ENCODE data around the gene BANP. TPM values are rescaled to one million over a fixed set of nuclear protein-coding genes. Genes with fewer than 3 reads are reported as not detected.

Gene BANP
- total RNA-seq, 1 experiment from 2014 or later, result 49.6 TPM

DNA sequence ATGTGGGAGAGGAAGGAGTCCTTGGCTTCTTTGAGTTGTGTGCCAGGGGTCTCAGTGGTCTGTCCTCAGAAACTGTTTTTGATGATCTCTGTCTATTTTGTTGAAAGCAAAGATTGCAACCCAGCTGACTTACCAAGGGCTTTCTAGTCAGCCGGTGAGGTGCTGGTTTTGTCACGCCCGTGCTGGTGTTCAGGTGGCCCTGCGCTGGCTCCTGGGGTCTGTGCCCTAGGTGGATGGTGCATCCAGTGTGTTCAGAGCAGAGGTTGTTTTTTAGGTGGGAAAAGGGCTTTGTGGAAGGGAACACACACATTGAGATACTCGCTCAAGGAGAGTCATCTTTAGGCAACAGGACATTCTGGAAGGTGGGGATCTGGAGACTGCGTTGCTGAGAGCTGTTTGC lies 51.0 kb downstream of the BANP start:
- CTCF ChIA-PET, result interaction anchor here (0.7 kb wide), 1 partner anchor 1098 kb away, joined by 4 read pairs; no protein-coding TSS in a partner anchor
- BruUV-seq (replicated peaks), result no TSS peak
- no peaks in the 10 kb centered on the region for H3K9me3 Mint-ChIP-seq (ENCODE audit: low read depth, unreplicated experiment)

DNA sequence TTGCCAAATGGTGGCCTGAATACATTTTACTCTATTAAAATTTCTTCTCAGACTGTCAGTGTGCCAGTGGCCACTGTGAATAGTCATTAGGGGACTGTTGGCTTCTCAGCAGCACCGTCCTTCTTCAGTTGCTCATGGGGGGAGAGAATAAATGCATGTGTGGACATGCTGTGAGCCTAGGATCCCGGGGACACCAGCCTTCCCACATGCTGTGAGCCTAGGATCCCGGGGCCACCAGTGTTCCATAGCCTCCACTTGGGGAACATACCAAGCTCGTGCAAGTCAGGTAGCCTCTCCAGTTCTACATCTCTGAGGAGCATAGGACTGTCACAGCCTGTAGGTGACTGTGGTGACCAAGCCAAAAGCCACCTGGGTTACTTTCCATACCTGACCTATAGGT lies 51.5 kb downstream of the BANP start:
- no TSS peak for BruUV-seq (replicated peaks)
- DNase-seq, result no peak
- intact Hi-C loops (cut with micrococcal nuclease; ENCODE audit: unreplicated experiment), result no loop called here
- CTCF ChIA-PET, result no interaction called here
- Mint-ChIP-seq H3K4me1 (ENCODE audit: low read depth, unreplicated experiment) (no peaks in the 10 kb centered on the region), H3K27me3 (ENCODE audit: unreplicated experiment) (no peaks in the 10 kb centered on the region), H3K9me3 (ENCODE audit: low read depth, unreplicated experiment) (no peaks in the 10 kb centered on the region), H3K27ac (ENCODE audit: unreplicated experiment) (no peak overlapping the region), H3K36me3 (ENCODE audit: insufficient read depth, unreplicated experiment) (peaks cover 23% of the 10 kb centered on the region), H3K4me3 (ENCODE audit: low read depth, unreplicated experiment) (no peak overlapping the region)
- TF ChIP-seq, protein P1, sequence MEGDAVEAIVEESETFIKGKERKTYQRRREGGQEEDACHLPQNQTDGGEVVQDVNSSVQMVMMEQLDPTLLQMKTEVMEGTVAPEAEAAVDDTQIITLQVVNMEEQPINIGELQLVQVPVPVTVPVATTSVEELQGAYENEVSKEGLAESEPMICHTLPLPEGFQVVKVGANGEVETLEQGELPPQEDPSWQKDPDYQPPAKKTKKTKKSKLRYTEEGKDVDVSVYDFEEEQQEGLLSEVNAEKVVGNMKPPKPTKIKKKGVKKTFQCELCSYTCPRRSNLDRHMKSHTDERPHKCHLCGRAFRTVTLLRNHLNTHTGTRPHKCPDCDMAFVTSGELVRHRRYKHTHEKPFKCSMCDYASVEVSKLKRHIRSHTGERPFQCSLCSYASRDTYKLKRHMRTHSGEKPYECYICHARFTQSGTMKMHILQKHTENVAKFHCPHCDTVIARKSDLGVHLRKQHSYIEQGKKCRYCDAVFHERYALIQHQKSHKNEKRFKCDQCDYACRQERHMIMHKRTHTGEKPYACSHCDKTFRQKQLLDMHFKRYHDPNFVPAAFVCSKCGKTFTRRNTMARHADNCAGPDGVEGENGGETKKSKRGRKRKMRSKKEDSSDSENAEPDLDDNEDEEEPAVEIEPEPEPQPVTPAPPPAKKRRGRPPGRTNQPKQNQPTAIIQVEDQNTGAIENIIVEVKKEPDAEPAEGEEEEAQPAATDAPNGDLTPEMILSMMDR (IDR thresholded peaks at IDR 0.05; ENCODE audit: unreplicated experiment), result no peak

More for the DNA sequence above, 51.0 kb downstream of the BANP start:
- TF ChIP-seq, protein P1 (IDR thresholded peaks at IDR 0.05; ENCODE audit: unreplicated experiment), result no peak
- Mint-ChIP-seq H3K36me3 (ENCODE audit: insufficient read depth, unreplicated experiment) (peaks cover 20% of the 10 kb centered on the region), H3K27ac (ENCODE audit: unreplicated experiment) (no peak overlapping the region), H3K4me3 (ENCODE audit: low read depth, unreplicated experiment) (no peak overlapping the region), H3K4me1 (ENCODE audit: low read depth, unreplicated experiment) (no peaks in the 10 kb centered on the region), H3K27me3 (ENCODE audit: unreplicated experiment) (no peaks in the 10 kb centered on the region)
- DNase-seq, result no peak
- intact Hi-C loops (cut with micrococcal nuclease; ENCODE audit: unreplicated experiment), result no loop called here

DNA sequence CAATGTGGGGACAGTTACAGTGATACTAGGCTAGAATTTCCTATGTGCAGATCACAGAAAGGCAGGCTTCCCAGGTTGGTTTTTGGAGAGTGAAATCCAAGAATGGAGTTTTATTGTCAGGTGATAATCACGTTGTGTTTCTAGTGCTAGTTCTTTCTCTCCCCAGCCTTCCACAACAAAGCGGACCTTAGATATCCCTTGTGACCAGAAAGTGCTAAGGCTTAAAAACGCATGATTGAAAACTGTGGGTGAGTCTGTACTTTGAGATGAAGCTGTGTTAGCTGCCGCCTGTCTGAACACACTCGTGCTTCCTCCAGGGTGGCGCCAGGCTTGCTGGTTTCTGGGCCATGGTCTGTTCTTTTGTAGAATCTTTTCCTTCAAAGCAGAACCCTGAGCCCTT lies 52.1 kb downstream of the BANP start:
- H3K27ac Mint-ChIP-seq (ENCODE audit: unreplicated experiment), result no peak overlapping the region

DNA sequence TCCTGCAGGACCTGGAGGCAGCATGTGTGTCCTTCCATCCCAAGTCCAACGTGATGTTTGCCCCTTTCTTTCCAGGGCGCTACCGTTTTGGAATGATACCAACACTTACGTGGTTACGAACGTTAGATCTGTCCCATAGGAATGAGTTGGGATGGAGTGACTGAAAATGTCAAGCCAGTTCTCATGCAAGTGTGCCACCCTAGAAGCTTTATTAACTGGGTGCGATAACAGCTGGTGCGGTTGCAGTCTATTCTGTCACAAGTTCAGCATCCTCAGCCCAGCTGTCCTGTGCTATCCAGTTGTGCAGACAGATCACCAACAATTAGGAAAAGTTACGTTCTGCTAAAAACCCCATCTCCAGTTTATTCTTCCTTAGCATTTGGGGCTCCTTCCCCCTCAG lies 52.5 kb downstream of the BANP start:
- Mint-ChIP-seq H3K9me3 (ENCODE audit: low read depth, unreplicated experiment) (no peaks in the 10 kb centered on the region), H3K36me3 (ENCODE audit: insufficient read depth, unreplicated experiment) (peaks cover 22% of the 10 kb centered on the region), H3K27me3 (ENCODE audit: unreplicated experiment) (no peaks in the 10 kb centered on the region), H3K4me3 (ENCODE audit: low read depth, unreplicated experiment) (no peak overlapping the region), H3K27ac (ENCODE audit: unreplicated experiment) (no peak overlapping the region), H3K4me1 (ENCODE audit: low read depth, unreplicated experiment) (no peaks in the 10 kb centered on the region)
- DNase-seq, result no peak
- BruUV-seq (replicated peaks), result no TSS peak
- TF ChIP-seq, protein P1 (IDR thresholded peaks at IDR 0.05; ENCODE audit: unreplicated experiment), result no peak
- intact Hi-C loops (cut with micrococcal nuclease; ENCODE audit: unreplicated experiment), result no loop called here
- CTCF ChIA-PET, result no interaction called here

More for the DNA sequence above, 52.1 kb downstream of the BANP start:
- TF ChIP-seq, protein P1 (IDR thresholded peaks at IDR 0.05; ENCODE audit: unreplicated experiment), result no peak
- DNase-seq, result no peak
- CTCF ChIA-PET, result no interaction called here
- no TSS peak for BruUV-seq (replicated peaks)
- H3K36me3 Mint-ChIP-seq (ENCODE audit: insufficient read depth, unreplicated experiment), result peaks cover 23% of the 10 kb centered on the region
- H3K4me1 Mint-ChIP-seq (ENCODE audit: low read depth, unreplicated experiment), result no peaks in the 10 kb centered on the region
- H3K27me3 Mint-ChIP-seq (ENCODE audit: unreplicated experiment), result no peaks in the 10 kb centered on the region
- no peaks in the 10 kb centered on the region for H3K9me3 Mint-ChIP-seq (ENCODE audit: low read depth, unreplicated experiment)
- H3K4me3 Mint-ChIP-seq (ENCODE audit: low read depth, unreplicated experiment), result no peak overlapping the region
- intact Hi-C loops (cut with micrococcal nuclease; ENCODE audit: unreplicated experiment), result no loop called here

Measured in Calu3 (cell line).